Thymus (tissue), 11 donors: Measurements from ENCODE around the gene VPS39. TPM values are rescaled to one million over a fixed set of nuclear protein-coding genes. Genes with fewer than 3 reads are reported as not detected.

ENCODE experiments used
- DNase-seq, 9 donors: peaks; one replicate each; pipeline ENCODE4 v3.0.0-alpha.2; 2013; ENCODE audit warnings: low spot score in 9 of 9, low read depth in 6 of 9, missing footprints in 1 of 9
- H3K27ac ChIP-seq, 2 donors: one replicate each; pipeline ENCODE4 v1.5.1; 2013; ENCODE audit warnings: control low read depth in 1 of 2, low read depth in 1 of 2, low read length in 1 of 2, mild to moderate bottlenecking in 1 of 2, moderate library complexity in 1 of 2
- H3K27me3 ChIP-seq, 2 donors: one replicate each; pipeline ENCODE4 v1.5.1; 2013; ENCODE audit warnings: low read length in 1 of 2; ENCODE audit not compliant: control insufficient read depth in 2 of 2, insufficient read depth in 1 of 2
- H3K36me3 ChIP-seq, 2 donors: one replicate each; pipeline ENCODE4 v1.5.1; 2013; ENCODE audit warnings: low read length in 1 of 2, mild to moderate bottlenecking in 1 of 2, moderate library complexity in 1 of 2; ENCODE audit not compliant: control insufficient read depth in 2 of 2, insufficient read depth in 2 of 2
- H3K4me1 ChIP-seq, 2 donors: one replicate each; pipeline ENCODE4 v1.5.1; 2013; ENCODE audit warnings: low read length in 2 of 2; ENCODE audit not compliant: control insufficient read depth in 2 of 2, insufficient read depth in 2 of 2
- H3K4me3 ChIP-seq, 2 donors: one replicate each; pipeline ENCODE4 v1.5.1; 2013; ENCODE audit warnings: low read length in 2 of 2, control low read depth in 1 of 2, mild to moderate bottlenecking in 1 of 2
- H3K9me3 ChIP-seq, 2 donors: one replicate each; pipeline ENCODE4 v1.5.1; 2013; ENCODE audit warnings: low read length in 1 of 2, mild to moderate bottlenecking in 1 of 2; ENCODE audit not compliant: control insufficient read depth in 2 of 2, insufficient read depth in 1 of 2
- WGBS: extraction: QIAGEN DNeasy Blood & Tissue Kit; methylation state at CpG from one replicate; pipeline ENCODE4 v1.1.7; 2013; 5-methylcytosine and 5-hydroxymethylcytosine counted together
- polyA plus RNA-seq: library from polyadenylated mRNA; stranded (reverse); fragments of 200-250 nt; gene quantifications from one replicate; pipeline ENCODE4 v1.2.3, GENCODE V29; 2013
- total RNA-seq: library from RNA; stranded (reverse); fragments of 120-200 nt; gene quantifications from one replicate; pipeline ENCODE4 v1.2.4, GENCODE V29; 2013
- donor health status: healthy.

Gene VPS39
- total and polyA plus RNA-seq, 2 donors, result 31.5 to 53.1 TPM

- Histone ChIP-seq H3K27ac (no peak overlapping the region), H3K4me3 (no peak overlapping the region), H3K36me3 (peaks cover 34 to 57% of the 10 kb centered on the region in 2 donors), H3K27me3 (no peaks in the 10 kb centered on the region), H3K4me1 (peaks cover 0 to 2% of the 10 kb centered on the region in 2 donors), H3K9me3 (no peaks in the 10 kb centered on the region)
- DNase-seq, result no peak
- WGBS, result 81% methylated on average over 8 of the region's 8 CpGs
Measured at GRCh38 chr15:42191610-42192346, 16.3 kb downstream of the VPS39 start.

- 56% methylated on average over 2 of the region's 2 CpGs for WGBS
- Histone ChIP-seq H3K9me3 (no peaks in the 10 kb centered on the region), H3K36me3 (peaks cover 43 to 71% of the 10 kb centered on the region in 2 donors), H3K4me1 (peaks cover 0 to 2% of the 10 kb centered on the region in 2 donors), H3K4me3 (no peak overlapping the region), H3K27me3 (no peaks in the 10 kb centered on the region), H3K27ac (no peak overlapping the region)
- no peak for DNase-seq
Measured at GRCh38 chr15:42190370-42190769, 17.7 kb downstream of the VPS39 start.

- DNase-seq, result no peak
- Histone ChIP-seq H3K4me3 (no peak overlapping the region), H3K27me3 (no peaks in the 10 kb centered on the region), H3K27ac (no peak overlapping the region), H3K9me3 (no peaks in the 10 kb centered on the region), H3K36me3 (peaks cover 62 to 80% of the 10 kb centered on the region in 2 donors), H3K4me1 (no peaks in the 10 kb centered on the region)
- WGBS, result 100% methylated on average over 1 of the region's 1 CpG
Measured at GRCh38 chr15:42185801-42186200, 22.3 kb downstream of the VPS39 start.

GRCh38 chr15:42184736-42185135 is 23.4 kb downstream of the VPS39 start:
- Histone ChIP-seq H3K9me3 (no peaks in the 10 kb centered on the region), H3K4me1 (no peaks in the 10 kb centered on the region), H3K27me3 (no peaks in the 10 kb centered on the region), H3K4me3 (no peak overlapping the region), H3K27ac (no peak overlapping the region), H3K36me3 (peaks cover 61 to 74% of the 10 kb centered on the region in 2 donors)
- DNase-seq, result no peak
- WGBS, result 97% methylated on average over 4 of the region's 4 CpGs

- peaks cover 64 to 74% of the 10 kb centered on the region in 2 donors for H3K36me3 ChIP-seq
- H3K9me3 ChIP-seq, result no peaks in the 10 kb centered on the region
- H3K27me3 ChIP-seq, result no peaks in the 10 kb centered on the region
- H3K4me1 ChIP-seq, result no peaks in the 10 kb centered on the region
- WGBS, result 97% methylated on average over 5 of the region's 5 CpGs
- no peak for DNase-seq
- no peak overlapping the region for H3K27ac ChIP-seq
- H3K4me3 ChIP-seq, result no peak overlapping the region
Measured at GRCh38 chr15:42184296-42184695, 23.8 kb downstream of the VPS39 start.

- 99% methylated on average over 6 of the region's 6 CpGs for WGBS
- H3K36me3 ChIP-seq, result peaks cover 67 to 73% of the 10 kb centered on the region in 2 donors
- H3K27me3 ChIP-seq, result no peaks in the 10 kb centered on the region
- H3K9me3 ChIP-seq, result no peaks in the 10 kb centered on the region
- no peaks in the 10 kb centered on the region for H3K4me1 ChIP-seq
- DNase-seq, result no peak
- no peak overlapping the region for H3K27ac ChIP-seq
- no peak overlapping the region for H3K4me3 ChIP-seq
Measured at GRCh38 chr15:42182961-42183360, 25.1 kb downstream of the VPS39 start.

GRCh38 chr15:42182328-42182886 is 25.7 kb downstream of the VPS39 start:
- 98% methylated on average over 6 of the region's 6 CpGs for WGBS
- Histone ChIP-seq H3K4me3 (no peak overlapping the region), H3K36me3 (peaks cover 66 to 70% of the 10 kb centered on the region in 2 donors), H3K9me3 (no peaks in the 10 kb centered on the region), H3K4me1 (no peaks in the 10 kb centered on the region), H3K27me3 (no peaks in the 10 kb centered on the region), H3K27ac (no peak overlapping the region)
- DNase-seq, result no peak

- Histone ChIP-seq H3K27me3 (no peaks in the 10 kb centered on the region), H3K4me3 (no peak overlapping the region), H3K36me3 (peaks cover 55 to 64% of the 10 kb centered on the region in 2 donors), H3K9me3 (no peaks in the 10 kb centered on the region), H3K4me1 (no peaks in the 10 kb centered on the region), H3K27ac (no peak overlapping the region)
- 98% methylated on average over 2 of the region's 2 CpGs for WGBS
- DNase-seq, result no peak
Measured at GRCh38 chr15:42178056-42178455, 30.0 kb downstream of the VPS39 start.

GRCh38 chr15:42175671-42176070 is 32.4 kb downstream of the VPS39 start:
- Histone ChIP-seq H3K27ac (no peak overlapping the region), H3K4me1 (no peaks in the 10 kb centered on the region), H3K4me3 (no peak overlapping the region), H3K9me3 (no peaks in the 10 kb centered on the region), H3K36me3 (peaks cover 63 to 76% of the 10 kb centered on the region in 2 donors), H3K27me3 (no peaks in the 10 kb centered on the region)
- DNase-seq, result no peak
- WGBS, result 90% methylated on average over 5 of the region's 5 CpGs
